T-helper 1 cell treated with Interleukin-12 subunit alpha and Interleukin-12 subunit beta and Interleukin-4 antibody, amounts not matched to agents 30 ng/mL and 1 ng/mL, for 36 hours (primary cell): ENCODE results near the gene DMWD. TPM values are rescaled to one million over a fixed set of nuclear protein-coding genes. Genes with fewer than 3 reads are reported as not detected.

Source experiments
- intact Hi-C: fragments of 100-400 bp; cut with micrococcal nuclease; formaldehyde crosslinking; loops from one replicate; pipeline ENCODE4 v1.15.1; 2024
- total RNA-seq: library from RNA; stranded (reverse); gene quantifications from 2 replicates; pipeline ENCODE4 v1.2.3, GENCODE V29; 2022

DMWD gene
- 34.9 and 35.1 TPM in 2 replicates for total RNA-seq

DNA sequence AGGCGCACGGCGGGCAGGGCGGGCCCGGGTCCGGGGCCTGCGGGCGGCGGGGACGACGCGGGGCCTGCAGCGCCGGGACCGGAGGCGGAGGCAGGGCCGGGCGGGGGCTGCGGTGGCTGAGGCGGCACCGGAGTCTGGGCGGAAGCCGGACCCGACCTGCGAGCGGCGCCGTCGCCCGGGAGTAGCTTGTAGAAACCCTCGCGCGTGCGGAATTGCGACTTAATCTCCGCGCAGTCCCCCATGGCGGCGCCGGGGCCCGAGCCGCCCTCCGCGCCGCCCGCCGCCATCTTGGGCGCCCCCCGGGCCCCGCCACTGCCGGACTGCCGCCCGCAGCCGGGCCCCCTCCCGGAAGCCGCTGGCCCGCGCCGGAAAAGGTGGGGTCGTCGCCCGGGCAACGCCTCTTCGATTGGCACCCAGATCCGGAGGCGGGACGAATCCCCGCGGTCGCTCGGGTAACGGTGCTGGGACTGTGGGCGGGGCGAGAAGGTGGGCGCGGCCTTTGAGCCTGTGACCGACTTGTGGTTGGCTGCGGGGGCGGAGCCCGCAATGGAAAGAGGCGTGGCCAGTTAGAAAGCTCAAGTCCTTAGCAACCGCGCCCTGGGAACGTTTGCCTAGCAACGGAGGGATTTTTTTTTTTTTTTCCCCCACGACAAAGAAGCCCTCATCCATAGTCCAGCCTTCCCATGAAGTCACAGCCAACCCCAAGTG lies at the start of gene DMWD:
Gene DMWD (minus strand): TSS at position 376 of the 708 bp plus-strand sequence. CDS start 89 bp downstream, at position 287.
- intact Hi-C loops: loop anchor here (1.0 to 5.0 kb wide), 8 partner anchors 13 to 920 kb away; partner anchors contain the start of genes IRF2BP1, QPCTL, SYMPK and VASP

DNA sequence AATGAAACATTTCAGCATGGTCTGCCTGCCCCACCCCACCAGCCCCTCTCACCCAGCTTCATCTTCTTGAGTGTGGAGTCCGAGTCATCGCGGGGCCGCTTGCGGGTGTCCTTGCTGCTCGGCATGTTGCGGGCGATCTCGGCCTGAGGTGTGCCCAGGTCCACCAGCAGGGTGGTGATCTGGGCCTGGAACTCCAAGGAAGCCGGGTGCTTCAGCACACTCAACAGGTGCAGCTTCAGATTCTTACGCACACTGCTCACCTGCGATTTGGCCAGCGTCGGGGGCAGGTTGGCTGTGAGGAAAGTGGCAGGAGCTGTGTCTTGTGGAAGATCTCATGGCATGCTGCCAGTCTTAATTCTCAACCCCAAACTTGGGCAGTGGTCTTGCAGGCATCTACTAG lies 49.6 kb upstream of the DMWD start:
- intact Hi-C loops: no loop called here

GRCh38 chr19:45834970-45835369 lies 42.3 kb upstream of the DMWD start:
- intact Hi-C loops: no loop called here

DNA sequence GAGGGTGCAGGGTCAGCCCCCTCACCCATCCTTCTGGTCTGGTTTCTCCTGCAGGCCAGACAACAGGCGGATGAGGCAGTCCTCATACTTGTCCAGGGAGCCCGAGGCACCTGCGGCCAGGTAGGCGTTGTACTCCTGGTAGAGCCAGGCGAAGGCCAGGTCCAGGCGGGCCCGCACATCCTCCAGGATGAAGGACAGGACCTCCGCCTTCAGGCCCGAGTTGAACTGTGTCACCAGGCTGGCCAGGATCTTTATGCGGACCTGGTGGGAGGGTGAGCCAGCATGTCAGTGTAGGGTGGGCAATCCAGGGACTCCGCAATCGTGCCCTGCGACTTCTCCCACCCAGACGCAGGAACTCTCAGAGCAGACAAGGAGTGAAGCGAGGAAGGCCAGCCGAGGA lies 36.3 kb upstream of the DMWD start:
- intact Hi-C loops: no loop called here

DNA sequence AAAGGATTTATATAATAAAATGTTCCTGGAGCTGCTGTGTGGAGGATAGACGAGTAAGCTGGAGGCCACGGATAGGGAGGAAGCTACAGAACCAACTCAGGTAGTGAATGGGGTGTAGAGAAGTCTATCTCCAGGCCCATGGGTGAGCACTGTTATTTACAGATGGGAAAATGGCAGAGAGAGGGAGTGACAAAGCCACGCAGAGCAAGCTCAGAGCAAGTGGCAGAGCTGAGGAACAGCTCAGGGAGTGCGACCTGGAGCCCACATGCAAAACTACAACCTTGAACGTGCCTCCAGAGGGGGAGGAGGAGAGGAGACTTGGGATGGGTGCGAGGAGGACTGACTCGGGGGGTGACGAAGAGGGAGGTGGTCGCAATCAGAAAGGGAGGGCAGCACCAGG lies 35.9 kb upstream of the DMWD start:
- intact Hi-C loops: no loop called here

DNA sequence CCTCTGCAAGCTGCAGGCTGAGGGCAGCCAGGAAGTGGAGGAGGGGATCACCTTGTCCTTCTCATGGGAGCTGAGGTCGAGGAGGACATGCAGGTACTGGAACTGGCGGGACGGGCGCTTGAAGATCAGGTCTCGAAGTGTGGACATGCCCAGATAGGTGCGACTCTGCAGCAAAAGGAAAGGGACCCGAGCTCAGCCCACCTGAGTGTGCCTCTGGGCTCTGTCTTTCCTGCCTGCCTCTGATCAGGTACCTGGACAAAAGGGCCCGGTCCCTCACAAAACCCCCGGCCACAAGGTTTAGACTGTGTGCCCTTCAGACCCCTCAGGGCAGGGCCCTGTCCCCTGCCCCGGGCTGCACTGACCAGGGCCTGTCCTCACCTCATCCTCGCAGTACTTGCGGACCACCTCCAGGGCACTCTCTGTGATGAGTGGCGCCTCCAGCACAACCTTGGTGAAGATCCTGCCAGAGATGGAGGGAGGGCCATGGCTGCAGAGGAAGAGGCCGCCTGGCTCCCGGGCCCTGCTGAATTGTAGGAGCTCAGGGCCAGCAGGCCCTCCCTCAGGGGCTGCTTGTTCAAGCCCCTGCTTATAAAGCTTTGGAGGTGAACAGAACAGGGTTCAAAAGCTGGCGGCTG lies 34.9 kb upstream of the DMWD start:
- intact Hi-C loops: no loop called here

- intact Hi-C loops: no loop called here
Measured at GRCh38 chr19:45826934-45827333, 34.3 kb upstream of the DMWD start.

- intact Hi-C loops: no loop called here
Measured at GRCh38 chr19:45825917-45826893, 33.6 kb upstream of the DMWD start.

DNA sequence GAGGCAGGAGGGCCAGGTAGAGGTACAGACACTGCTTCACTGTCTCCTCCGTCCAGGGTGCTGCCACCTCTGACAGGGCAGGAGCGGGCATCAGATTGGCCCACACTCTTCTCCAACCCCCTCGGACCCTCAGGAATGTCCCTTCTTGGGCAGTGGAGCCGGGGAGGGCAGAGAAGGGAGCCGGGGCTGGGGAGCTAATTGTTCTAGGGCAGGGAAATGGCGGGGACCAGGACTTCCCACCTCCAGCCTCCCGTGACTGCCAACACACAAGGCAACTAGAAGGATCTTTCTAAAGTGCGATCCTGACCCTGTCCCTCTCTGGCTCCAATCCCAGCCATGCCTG lies 32.6 kb upstream of the DMWD start:
- intact Hi-C loops: no loop called here

GRCh38 chr19:45824531-45825262 lies 32.1 kb upstream of the DMWD start:
- intact Hi-C loops: no loop called here

DNA sequence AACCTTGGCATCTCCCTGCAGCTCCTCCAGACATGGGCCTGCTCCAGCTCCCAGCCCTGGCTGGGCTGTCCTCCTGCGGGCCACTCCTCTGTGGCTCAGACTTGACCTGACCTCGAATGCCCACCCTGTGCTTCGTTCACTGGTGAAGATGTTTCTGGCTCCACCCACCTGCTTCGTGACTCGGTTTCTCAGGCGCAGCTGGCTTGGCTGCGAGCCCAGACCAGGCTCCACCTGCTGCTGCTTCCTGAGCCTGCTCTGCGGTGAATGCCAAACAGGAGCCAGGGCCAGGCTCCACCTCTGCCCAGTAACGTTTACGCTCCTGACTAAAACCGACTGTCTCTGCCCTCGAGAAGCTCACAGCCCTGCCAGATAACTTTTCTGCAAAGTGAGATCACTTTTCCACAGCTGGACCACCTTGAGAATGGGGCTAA lies 31.4 kb upstream of the DMWD start:
- intact Hi-C loops: no loop called here

DNA sequence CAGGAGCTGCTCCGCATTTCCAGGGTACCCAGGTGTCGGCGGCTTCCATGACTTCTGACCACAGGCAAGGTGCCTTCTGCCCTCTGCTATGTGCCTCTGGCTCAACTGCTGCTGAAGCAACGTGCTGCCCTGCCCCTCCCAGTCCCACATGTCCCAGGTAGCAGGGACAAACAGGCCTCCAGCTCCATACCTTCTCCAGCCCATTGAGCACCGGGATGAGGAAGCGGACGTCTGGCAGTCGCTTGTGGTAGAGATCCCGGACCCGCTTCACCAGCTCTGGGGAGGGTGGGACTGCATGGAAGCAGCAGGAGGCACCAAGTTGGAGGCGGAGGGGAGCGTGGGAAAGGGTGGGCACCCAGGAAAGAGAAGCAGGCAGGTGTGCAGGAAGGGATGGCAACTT lies 30.5 kb upstream of the DMWD start:
- intact Hi-C loops: no loop called here

GRCh38 chr19:45822716-45823115 lies 30.1 kb upstream of the DMWD start:
- intact Hi-C loops: no loop called here

DNA sequence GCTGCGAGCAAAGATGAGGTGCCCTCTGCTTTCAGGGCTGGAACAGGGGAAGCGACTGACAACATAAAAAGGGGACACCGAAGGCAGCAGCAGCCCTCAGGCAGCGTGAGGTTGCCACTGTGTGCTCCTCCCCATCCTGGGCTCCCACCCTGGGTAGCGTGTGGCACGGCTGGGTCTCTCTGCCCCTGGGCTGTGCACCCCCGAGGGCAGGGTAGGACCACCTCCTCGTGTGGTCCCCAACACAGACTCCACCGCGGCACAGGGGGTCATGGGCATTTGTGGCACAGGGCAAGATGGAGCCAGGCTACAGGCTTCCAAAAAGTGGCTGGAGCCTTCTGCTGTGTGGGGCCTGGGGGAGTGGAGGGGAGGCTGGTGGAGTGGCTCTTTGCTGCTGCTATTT lies 28.9 kb upstream of the DMWD start:
- intact Hi-C loops: no loop called here

DNA sequence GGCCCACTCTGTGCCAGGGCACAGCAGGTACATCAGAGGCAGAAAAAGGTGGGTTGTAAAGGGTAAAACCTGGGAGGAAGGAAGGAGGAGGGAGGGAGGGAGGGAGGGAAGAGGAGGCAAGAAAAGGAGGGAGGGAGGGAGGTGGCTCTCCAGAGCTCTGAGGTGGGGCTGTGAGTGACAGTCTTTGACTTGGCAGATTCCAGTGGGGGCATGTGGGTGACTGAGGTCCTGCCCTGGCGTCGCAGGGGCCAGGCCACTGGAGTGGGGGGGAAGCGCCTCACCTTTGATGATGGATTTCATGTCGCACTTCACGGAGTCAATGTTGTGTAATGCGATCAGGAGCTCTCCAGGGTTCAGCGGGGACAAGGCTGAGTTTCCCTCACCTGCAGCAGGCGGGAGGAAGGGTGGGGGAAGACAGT lies 28.5 kb upstream of the DMWD start:
- intact Hi-C loops: no loop called here

GRCh38 chr19:45820413-45821102 lies 27.9 kb upstream of the DMWD start:
- intact Hi-C loops: no loop called here

- intact Hi-C loops: loop anchor here (10.0 kb wide), 1 partner anchor 445 kb away; no protein-coding TSS in a partner anchor
Measured at GRCh38 chr19:45819769-45820168, 27.1 kb upstream of the DMWD start.

- intact Hi-C loops: loop anchor here (1.0 to 10.0 kb wide), 7 partner anchors 19 to 447 kb away; partner anchors contain the start of gene SYMPK
Measured at GRCh38 chr19:45817725-45818301, 25.2 kb upstream of the DMWD start.

DNA sequence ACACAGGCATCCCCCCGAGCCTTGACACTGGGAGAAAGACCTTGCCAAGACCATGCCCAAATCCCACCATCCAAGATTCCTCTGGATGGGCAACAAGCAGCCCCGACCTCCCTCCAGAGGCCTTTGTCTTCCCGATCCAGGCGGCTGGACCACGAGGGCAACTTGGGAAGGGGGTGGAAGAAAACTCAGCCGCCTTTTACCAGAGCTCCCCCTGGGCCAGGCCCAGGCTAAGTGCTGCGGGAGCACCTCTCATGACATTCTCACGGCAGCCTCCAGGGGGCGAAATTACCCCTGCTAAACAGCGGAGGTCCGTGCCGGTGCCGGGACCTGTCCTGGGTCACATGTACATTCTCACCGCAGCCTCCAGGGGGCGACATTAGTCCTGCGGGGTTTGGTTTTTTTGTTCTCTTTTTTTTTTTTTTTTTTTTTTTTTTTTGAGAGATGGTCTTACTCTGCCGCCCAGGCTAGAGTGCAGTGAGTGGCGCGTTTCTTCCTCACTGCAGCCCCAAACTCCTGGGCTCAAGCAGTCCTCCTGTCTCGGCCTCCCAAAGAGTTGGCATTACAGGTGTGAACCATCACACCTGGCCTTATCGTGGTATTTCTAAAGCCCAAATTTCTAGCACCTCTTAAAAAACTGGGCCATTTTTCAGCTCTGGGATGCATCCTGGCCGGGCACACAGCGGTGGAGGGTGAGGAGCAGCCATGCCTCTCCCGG lies 24.5 kb upstream of the DMWD start:
- intact Hi-C loops: loop anchor here (1.0 to 10.0 kb wide), 7 partner anchors 18 to 448 kb away; partner anchors contain the start of gene SYMPK
